Uterus (tissue), 4 donors: ENCODE data around the gene STAMBPL1. TPM values are rescaled to one million over a fixed set of nuclear protein-coding genes. Genes with fewer than 3 reads are reported as not detected.

Source experiments
- DNase-seq, 2 donors: peaks; one replicate each; pipeline ENCODE4 v3.0.0-alpha.2; 2019 to 2020
- H3K27ac ChIP-seq, 2 donors: fragments of 200-600 bp; sonication (generic); 1 replicate in 1 of 2; 2 replicates in 1 of 2; pipeline ENCODE4 v1.5.1; 2016 to 2018
- H3K27me3 ChIP-seq, 2 donors: fragments of 200-600 bp; sonication (generic); one replicate each; pipeline ENCODE4 v1.5.1; 2018 to 2019; ENCODE audit warnings: control low read depth in 1 of 2
- H3K36me3 ChIP-seq, 2 donors: fragments of 200-600 bp; sonication (generic); one replicate each; pipeline ENCODE4 v1.5.1; 2019; ENCODE audit warnings: control low read depth in 1 of 2
- H3K4me1 ChIP-seq, 2 donors: fragments of 200-600 bp; sonication (generic); one replicate each; pipeline ENCODE4 v1.5.1; 2018 to 2019; ENCODE audit warnings: control low read depth in 1 of 2
- H3K4me3 ChIP-seq, 2 donors: fragments of 200-600 bp; sonication (generic); 1 replicate in 1 of 2; 2 replicates in 1 of 2; pipeline ENCODE4 v1.5.1; 2018 to 2019; ENCODE audit warnings: mild to moderate bottlenecking in 1 of 2
- H3K9me3 ChIP-seq, 2 donors: fragments of 200-600 bp; sonication (generic); one replicate each; pipeline ENCODE4 v1.5.1; 2019; ENCODE audit warnings: control low read depth in 1 of 2
- POLR2A ChIP-seq, 2 donors: fragments of 450-650 bp; IDR thresholded peaks; one replicate each; pipeline ENCODE4 v1.6.1; 2016; ENCODE audit warnings: antibody characterized with exemption in 2 of 2, mild to moderate bottlenecking in 1 of 2, moderate library complexity in 1 of 2
- intact Hi-C: fragments of 100-400 bp; cut with DNase I; formaldehyde crosslinking; loops from one replicate; pipeline ENCODE4 v1.15.1; 2023; ENCODE audit warnings: low total_unique reads
- total RNA-seq, 4 donors: library from RNA; depleted of rRNA in 3 of 4; stranded (reverse); fragments of >200 nt in 3 of 4; gene quantifications; one replicate each; pipeline versions ENCODE4 v1.1.0 to v1.2.4, GENCODE V29; 2014 to 2023
- TF ChIP-seq, protein P1 (sequence below), 4 experiments: fragments of 200-600 bp in 2 of 4; fragments of 450-650 bp in 2 of 4; sonication (generic) in 2 of 4; IDR thresholded peaks; one replicate each; pipeline ENCODE4 v1.5.1; 2016 to 2019; ENCODE audit warnings: antibody characterized with exemption in 4 of 4, mild to moderate bottlenecking in 2 of 4, moderate library complexity in 1 of 4
- donor health status: DM: yes; HTN: yes; CAD: no.

Gene STAMBPL1
- total RNA-seq, 4 donors from 2014 or later, result 3.8 to 23.6 (median 6.5) TPM

DNA sequence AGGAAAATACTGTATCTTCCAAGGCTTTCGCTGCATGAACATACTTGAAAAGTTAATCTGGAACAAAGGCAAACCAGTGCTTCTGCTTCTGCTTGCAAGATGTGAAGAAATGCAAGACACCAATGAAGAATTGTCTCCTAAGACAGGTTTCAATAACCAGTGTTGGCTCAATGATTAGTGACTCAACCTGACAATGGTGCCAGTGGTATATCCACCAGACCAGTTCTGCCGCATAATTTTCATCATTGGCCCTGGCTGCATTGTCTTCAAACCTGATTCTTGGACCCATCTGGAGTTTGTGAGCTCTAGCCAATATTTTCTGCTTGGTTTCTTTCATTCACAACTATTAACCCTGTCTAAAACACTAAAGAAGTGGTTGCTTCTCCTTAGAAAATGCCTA, 13.6 kb upstream of the STAMBPL1 start:
- H3K27ac ChIP-seq, result no peak overlapping the region
- intact Hi-C loops, result no loop called here
- H3K4me3 ChIP-seq, result no peak overlapping the region
- H3K27me3 ChIP-seq, result no peaks in the 10 kb centered on the region
- DNase-seq, result no peak
- H3K36me3 ChIP-seq, result no peaks in the 10 kb centered on the region
- no peaks in the 10 kb centered on the region for H3K4me1 ChIP-seq
- H3K9me3 ChIP-seq, result no peaks in the 10 kb centered on the region
- no peak for TF ChIP-seq POLR2A (IDR thresholded peaks at IDR 0.05)

DNA sequence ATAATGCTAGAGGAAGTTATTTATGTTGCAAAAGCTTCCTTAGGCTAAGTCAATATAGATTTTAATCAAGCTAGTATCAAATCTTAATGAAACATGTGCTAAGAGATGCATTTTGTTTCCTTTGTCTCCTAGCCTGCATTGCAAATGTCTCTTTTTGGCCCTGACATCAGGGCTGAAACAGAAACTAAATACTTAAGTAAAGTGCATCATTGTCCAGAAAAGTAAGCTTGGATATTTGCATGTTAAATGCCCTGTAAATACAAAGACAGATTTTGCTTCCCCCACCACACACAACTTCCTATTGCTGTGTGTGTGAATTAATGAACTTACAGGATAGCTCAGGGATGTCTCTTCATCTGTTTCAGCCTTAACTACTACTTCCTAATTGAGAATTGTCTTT, 10.0 kb upstream of the STAMBPL1 start:
- Histone ChIP-seq H3K27ac (no peak overlapping the region), H3K36me3 (no peaks in the 10 kb centered on the region), H3K27me3 (no peaks in the 10 kb centered on the region), H3K4me1 (no peaks in the 10 kb centered on the region), H3K4me3 (no peak overlapping the region), H3K9me3 (no peaks in the 10 kb centered on the region)
- no peak for DNase-seq
- TF ChIP-seq, protein P1, sequence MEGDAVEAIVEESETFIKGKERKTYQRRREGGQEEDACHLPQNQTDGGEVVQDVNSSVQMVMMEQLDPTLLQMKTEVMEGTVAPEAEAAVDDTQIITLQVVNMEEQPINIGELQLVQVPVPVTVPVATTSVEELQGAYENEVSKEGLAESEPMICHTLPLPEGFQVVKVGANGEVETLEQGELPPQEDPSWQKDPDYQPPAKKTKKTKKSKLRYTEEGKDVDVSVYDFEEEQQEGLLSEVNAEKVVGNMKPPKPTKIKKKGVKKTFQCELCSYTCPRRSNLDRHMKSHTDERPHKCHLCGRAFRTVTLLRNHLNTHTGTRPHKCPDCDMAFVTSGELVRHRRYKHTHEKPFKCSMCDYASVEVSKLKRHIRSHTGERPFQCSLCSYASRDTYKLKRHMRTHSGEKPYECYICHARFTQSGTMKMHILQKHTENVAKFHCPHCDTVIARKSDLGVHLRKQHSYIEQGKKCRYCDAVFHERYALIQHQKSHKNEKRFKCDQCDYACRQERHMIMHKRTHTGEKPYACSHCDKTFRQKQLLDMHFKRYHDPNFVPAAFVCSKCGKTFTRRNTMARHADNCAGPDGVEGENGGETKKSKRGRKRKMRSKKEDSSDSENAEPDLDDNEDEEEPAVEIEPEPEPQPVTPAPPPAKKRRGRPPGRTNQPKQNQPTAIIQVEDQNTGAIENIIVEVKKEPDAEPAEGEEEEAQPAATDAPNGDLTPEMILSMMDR (IDR thresholded peaks at IDR 0.05), result no peak
- no peak for TF ChIP-seq POLR2A (IDR thresholded peaks at IDR 0.05)
- intact Hi-C loops, result no loop called here

DNA sequence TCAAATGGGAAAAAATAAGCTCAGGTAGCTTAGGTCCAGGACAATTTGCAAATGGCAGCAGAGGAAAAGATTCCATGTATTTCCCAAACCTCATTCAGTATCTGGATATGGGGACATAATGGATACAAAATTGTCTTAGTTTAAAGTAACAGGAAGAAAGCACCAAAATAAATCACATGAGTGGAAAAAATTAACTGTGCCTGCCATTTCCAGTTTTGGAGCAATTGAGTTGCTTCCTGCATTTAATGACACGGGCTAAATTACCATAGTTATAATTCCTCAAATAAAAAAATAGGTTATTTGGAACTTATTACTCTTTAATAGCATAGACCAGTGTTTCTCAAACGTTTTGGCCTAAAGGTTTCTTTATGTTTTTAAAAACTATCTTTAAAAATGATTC, 6.3 kb upstream of the STAMBPL1 start:
- TF ChIP-seq, protein P1 (IDR thresholded peaks at IDR 0.05), result no peak
- no peak for TF ChIP-seq POLR2A (IDR thresholded peaks at IDR 0.05)
- no peaks in the 10 kb centered on the region for H3K9me3 ChIP-seq
- no peaks in the 10 kb centered on the region for H3K4me1 ChIP-seq
- no peak overlapping the region for H3K4me3 ChIP-seq
- H3K27me3 ChIP-seq, result no peaks in the 10 kb centered on the region
- intact Hi-C loops, result no loop called here
- H3K27ac ChIP-seq, result no peak overlapping the region
- DNase-seq, result no peak
- no peaks in the 10 kb centered on the region for H3K36me3 ChIP-seq

DNA sequence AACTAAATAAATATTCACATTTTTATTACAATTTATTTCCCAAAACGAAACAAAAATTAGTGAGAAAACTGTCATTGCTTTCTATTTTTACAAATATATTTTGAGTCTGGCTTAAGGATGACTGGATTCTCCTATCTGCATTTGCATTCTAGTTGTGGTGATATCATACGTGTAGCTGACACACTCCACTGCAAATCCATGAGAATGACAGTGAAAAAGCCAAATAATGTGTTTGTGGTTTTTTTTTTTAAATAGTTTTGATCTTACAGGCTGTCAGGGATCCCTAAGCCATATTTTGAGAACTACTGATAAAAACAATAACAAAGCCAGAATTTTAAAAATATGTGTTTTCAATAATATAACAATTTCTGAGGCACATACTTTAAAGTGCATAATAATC, 5.8 kb upstream of the STAMBPL1 start:
- intact Hi-C loops, result no loop called here
- Histone ChIP-seq H3K27ac (no peak overlapping the region), H3K27me3 (no peaks in the 10 kb centered on the region), H3K4me3 (no peak overlapping the region), H3K9me3 (no peaks in the 10 kb centered on the region), H3K36me3 (no peaks in the 10 kb centered on the region), H3K4me1 (peaks cover 0 to 3% of the 10 kb centered on the region in 2 donors)
- DNase-seq, result no peak
- TF ChIP-seq, protein P1 (IDR thresholded peaks at IDR 0.05), result no peak
- TF ChIP-seq POLR2A (IDR thresholded peaks at IDR 0.05), result no peak

DNA sequence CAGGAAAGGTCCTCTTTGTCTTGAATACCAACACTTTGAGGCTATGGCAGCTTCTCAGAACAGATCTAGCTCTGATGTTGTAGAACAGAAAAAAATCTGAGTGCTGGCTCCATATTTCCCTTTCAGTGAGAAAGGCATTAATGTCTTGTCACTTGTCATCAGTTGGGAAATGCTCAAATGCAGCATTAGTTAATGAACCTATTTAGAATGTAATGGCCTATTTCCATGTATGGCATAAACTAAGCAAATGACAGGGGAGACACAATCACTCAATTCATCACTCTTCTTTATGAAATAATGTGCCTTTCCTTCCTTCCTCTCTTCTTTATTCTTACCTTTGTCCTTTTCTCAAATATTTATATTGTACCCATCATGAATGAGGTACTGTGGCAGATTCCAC, 5.0 kb upstream of the STAMBPL1 start:
- intact Hi-C loops, result no loop called here
- Histone ChIP-seq H3K4me1 (peaks cover 0 to 7% of the 10 kb centered on the region in 2 donors), H3K27ac (no peak overlapping the region), H3K27me3 (no peaks in the 10 kb centered on the region), H3K36me3 (no peaks in the 10 kb centered on the region), H3K4me3 (no peak overlapping the region), H3K9me3 (no peaks in the 10 kb centered on the region)
- TF ChIP-seq, protein P1 (IDR thresholded peaks at IDR 0.05), result no peak
- no peak for TF ChIP-seq POLR2A (IDR thresholded peaks at IDR 0.05)
- no peak for DNase-seq

DNA sequence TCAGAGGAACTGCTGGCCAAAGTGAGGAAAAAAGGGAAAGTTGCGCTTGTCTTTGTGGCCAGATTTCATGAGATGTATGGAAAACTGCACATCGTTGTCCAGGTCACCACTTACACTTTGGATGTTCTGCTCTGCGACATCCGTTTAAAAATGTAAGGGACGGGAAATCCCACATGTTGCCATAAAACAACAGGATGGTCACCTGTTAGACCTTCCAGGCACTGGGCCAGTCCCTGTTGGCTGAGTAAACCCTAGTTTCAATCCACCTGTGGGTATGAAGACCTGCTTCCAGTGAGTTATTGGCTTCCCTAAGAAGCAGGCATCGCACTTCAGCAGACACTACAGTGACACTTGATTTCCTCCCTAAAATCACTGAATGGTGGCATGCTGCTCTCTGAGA, 2.7 kb upstream of the STAMBPL1 start:
- Histone ChIP-seq H3K27ac (no peak overlapping the region), H3K27me3 (no peaks in the 10 kb centered on the region), H3K4me1 (peaks cover 0 to 7% of the 10 kb centered on the region in 2 donors), H3K36me3 (no peaks in the 10 kb centered on the region), H3K9me3 (no peaks in the 10 kb centered on the region), H3K4me3 (no peak overlapping the region)
- TF ChIP-seq POLR2A (IDR thresholded peaks at IDR 0.05), result no peak
- TF ChIP-seq, protein P1 (IDR thresholded peaks at IDR 0.05), result no peak
- intact Hi-C loops, result no loop called here
- no peak for DNase-seq
